ENCODE data around the gene CHRM4. TPM values are rescaled to one million over a fixed set of nuclear protein-coding genes. Genes with fewer than 3 reads are reported as not detected.
A peak's percentile ranks its signal among the peaks of the same experiment; 100 is the strongest.

CHRM4 gene
- polyA plus RNA-seq, 1 donor from 2014 or later: 0.29 TPM

DNA sequence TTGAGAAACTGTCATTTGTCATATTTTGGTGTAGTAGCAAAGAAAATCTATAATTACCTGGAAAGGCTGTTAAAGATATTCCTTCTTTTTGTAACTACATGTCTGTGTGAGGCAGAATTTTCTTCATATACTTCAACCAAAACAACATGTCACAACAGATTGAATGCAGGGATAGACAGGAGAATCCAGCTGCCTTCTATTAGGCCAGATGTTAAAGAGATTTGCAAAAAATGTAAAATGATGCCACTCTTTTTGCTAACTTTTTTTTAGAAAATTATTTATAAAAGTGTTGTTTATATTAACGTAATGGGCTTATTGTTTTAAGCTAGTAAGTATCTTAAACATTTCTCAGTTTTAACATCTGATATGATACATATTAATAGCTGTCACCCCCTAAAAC lies 31.6 kb downstream of the CHRM4 start:
- Mint-ChIP-seq H3K27ac (no peak overlapping the region), H3K36me3 (no peaks in the 10 kb centered on the region), H3K4me3 (peak overlapping the region in 1 of 4 donors; percentile 32), H3K4me1 (peaks cover 10 to 18% (median 11%) of the 10 kb centered on the region in 3 donors), H3K27me3 (no peaks in the 10 kb centered on the region), H3K9me3 (no peaks in the 10 kb centered on the region)

DNA sequence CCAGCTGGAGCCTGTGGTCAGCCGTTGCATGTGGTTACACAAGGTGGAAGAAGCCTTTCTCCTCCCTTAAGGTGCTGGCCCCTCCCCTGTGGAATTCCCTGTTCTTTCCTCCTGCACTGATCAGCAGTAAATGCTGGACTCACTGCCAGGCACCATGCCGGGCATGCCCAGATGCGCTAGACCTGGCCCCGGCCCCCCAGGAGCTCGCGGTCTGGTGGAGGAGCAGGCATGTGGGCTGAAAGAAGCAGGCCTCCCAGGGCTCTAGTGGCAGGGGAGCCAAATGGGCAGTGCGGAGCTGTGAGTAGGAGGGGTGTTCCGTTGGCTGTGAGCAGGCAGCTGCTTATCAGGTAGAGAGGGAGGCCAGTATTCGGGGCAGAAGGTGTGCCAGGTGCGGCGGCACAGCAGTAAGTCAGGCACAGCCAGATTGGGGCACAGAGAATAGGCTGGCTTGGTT lies 34.1 kb downstream of the CHRM4 start:
- Mint-ChIP-seq H3K9me3 (no peaks in the 10 kb centered on the region), H3K27ac (peak overlapping the region in 1 of 3 donors; percentile 23), H3K36me3 (no peaks in the 10 kb centered on the region), H3K4me3 (peak overlapping the region in 1 of 4 donors; percentile 76), H3K4me1 (peaks cover 14 to 21% (median 19%) of the 10 kb centered on the region in 3 donors), H3K27me3 (no peaks in the 10 kb centered on the region)

DNA sequence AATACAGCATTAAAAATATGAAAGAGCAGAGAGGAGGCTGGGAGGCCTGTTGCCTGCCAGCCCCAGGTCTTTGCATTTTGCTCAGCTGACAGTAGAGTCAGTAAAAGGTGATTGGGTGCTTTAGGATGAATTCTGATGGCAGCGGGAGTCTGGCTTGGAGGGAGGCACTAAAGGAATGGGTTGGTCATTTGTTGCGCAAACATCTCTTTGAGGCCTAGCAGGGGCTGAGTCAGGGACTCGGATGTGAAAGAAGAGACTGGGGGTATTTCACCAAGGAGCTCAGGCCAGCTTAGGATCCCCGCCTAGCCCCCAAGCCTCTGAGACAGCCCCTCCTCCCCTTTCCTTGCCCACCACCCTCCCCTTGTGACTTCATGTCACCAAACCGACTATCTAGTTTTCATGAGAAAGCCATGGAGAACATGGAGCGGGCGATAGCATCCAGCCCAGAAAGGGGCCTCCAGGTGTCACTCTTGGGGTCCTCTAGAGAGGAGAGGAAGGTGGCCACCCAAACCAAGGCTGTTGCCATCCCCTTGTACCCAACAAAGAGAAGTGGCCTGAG lies 34.6 kb downstream of the CHRM4 start:
- Mint-ChIP-seq H3K36me3 (no peaks in the 10 kb centered on the region), H3K4me1 (peaks cover 12 to 21% (median 16%) of the 10 kb centered on the region in 3 donors), H3K9me3 (no peaks in the 10 kb centered on the region), H3K27ac (peak overlapping the region in 1 of 3 donors; percentile 50), H3K27me3 (no peaks in the 10 kb centered on the region), H3K4me3 (no peak overlapping the region)

DNA sequence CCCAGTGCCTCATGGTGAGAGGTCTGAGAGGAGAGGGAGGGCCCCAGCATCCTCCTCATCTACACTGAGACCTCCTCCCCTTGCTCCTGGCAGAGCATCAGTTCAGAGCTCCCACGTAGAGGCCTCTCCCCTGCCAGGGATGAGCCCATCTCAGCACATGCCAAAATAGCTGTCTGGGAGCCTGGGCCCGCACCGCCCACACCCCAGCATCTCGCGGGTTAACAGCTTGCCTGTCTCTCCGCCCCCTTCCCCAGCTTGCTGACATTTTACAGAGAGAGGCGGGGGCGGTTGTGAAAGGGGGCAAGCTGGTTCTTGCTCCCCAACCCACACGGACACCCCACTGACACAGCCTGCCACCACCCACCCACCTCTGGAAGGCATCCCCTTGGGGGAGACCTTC lies 37.9 kb downstream of the CHRM4 start:
- no peaks in the 10 kb centered on the region for H3K27me3 Mint-ChIP-seq
- no peaks in the 10 kb centered on the region for H3K9me3 Mint-ChIP-seq
- H3K36me3 Mint-ChIP-seq: no peaks in the 10 kb centered on the region
- no peak overlapping the region for H3K4me3 Mint-ChIP-seq
- H3K4me1 Mint-ChIP-seq: peaks cover 18 to 25% (median 19%) of the 10 kb centered on the region in 3 donors
- H3K27ac Mint-ChIP-seq: peak overlapping the region in 2 of 3 donors; percentile 50 to 53

DNA sequence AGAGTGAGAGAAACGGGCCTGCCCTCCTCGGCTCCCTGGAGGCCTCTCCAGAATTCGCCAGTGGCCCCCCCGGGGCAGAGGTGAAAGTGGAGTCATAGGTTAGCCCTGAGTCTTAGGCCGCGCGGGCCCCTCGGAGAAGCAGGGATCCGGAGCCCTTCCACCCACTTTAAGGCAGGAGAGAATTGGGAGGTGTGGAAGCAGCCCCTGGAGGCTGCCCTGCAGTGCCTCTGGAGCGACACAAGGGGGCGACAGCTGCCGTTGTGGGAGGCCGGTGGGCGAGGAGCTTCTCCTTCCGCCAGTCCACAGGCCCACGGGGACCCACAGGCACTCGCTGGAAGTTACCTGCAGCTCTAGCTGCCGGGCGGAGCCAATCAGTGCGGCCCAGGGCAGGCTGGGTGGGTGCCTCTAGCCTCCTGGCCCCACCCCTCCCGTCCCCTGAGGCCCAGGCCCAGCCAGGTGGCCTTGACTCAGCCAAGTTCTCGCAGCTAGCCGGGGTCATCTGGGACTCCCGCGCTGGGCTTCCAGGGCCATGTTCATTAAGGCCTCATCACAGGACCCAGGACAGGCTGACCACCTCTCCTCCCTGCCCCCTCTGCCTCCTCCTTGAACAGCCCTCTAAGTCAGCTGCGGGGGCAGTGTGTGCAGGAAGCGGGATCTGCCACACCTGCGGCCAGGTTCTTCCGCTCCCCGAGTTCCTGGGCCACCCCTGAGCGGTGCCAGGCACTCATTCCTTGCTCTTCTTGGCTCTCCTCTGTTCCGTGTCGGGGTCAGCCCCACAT lies 39.3 kb downstream of the CHRM4 start:
- no peaks in the 10 kb centered on the region for H3K36me3 Mint-ChIP-seq
- no peaks in the 10 kb centered on the region for H3K27me3 Mint-ChIP-seq
- H3K27ac Mint-ChIP-seq: peak overlapping the region in 1 of 3 donors; percentile 57
- H3K4me3 Mint-ChIP-seq: peak overlapping the region in 2 of 4 donors; percentile 41 to 73
- peaks cover 21 to 24% (median 22%) of the 10 kb centered on the region in 3 donors for H3K4me1 Mint-ChIP-seq
- no peaks in the 10 kb centered on the region for H3K9me3 Mint-ChIP-seq

DNA sequence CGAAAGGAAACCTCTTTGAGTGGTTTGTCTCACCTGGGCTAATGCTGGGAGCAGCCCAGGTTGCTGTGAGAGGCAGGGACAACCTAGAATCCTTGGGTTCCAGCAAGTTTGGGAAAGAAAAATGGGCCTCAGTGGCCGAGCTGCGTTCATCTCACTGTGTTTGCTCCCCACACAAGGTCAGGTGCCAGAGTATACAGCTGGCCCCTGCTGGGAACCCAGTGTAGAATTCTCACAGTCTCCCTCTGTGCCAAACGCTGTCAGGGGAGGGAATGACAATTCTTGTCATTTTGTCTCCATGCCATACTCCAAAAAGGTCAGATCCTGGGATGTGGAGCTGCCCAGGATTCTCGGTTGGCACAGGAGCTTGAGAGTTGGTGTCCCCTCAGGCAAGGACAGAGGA lies 40.0 kb downstream of the CHRM4 start:
- H3K36me3 Mint-ChIP-seq: no peaks in the 10 kb centered on the region
- peak overlapping the region in 1 of 3 donors; percentile 57 for H3K27ac Mint-ChIP-seq
- H3K4me3 Mint-ChIP-seq: no peak overlapping the region
- peaks cover 22 to 26% (median 26%) of the 10 kb centered on the region in 3 donors for H3K4me1 Mint-ChIP-seq
- H3K27me3 Mint-ChIP-seq: no peaks in the 10 kb centered on the region
- no peaks in the 10 kb centered on the region for H3K9me3 Mint-ChIP-seq

DNA sequence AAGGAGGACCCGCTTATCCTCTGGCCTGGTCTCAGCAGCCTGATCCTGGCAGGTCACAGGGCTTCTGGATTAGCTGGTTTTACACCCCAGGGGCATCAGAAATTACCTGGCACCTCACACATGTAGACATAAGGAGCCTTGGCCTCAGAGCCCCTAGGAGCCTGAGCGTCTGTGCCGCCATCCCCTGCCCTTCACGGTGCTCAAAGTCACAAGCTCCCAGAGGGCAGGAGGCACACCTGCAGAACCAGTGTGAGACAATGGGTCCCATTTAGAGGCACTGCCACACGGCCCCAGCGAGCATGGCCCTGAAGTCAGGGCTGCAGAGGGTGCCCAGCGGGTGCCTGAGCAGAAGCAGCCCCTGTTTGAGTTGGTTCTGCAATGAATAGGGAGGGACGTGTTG lies 40.4 kb downstream of the CHRM4 start:
- peak overlapping the region in 1 of 4 donors; percentile 59 for H3K4me3 Mint-ChIP-seq
- H3K27me3 Mint-ChIP-seq: no peaks in the 10 kb centered on the region
- H3K4me1 Mint-ChIP-seq: peaks cover 24 to 31% (median 30%) of the 10 kb centered on the region in 3 donors
- no peaks in the 10 kb centered on the region for H3K36me3 Mint-ChIP-seq
- no peaks in the 10 kb centered on the region for H3K9me3 Mint-ChIP-seq
- peak overlapping the region; percentile 13 to 68 (median 57) for H3K27ac Mint-ChIP-seq

DNA sequence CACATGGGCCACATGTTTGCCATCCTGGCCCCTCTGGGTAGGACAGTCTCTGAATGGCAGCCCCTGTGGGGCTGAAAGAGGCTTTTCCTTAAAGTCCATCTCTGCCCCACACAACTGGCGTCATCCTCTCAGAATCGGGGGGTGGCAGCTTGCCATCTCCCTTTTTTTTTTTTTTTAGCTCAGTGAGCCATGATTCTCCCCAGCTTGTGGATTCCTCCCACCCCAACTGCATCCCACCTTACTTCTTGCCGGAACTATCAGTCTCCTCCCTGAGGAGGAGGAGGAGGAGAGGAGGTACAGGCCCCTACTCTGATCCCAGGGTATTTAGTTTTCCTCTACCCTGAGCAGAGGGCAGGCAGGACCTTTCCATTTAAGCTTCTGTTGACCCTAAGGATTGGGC lies 40.9 kb downstream of the CHRM4 start:
- H3K36me3 Mint-ChIP-seq: no peaks in the 10 kb centered on the region
- no peaks in the 10 kb centered on the region for H3K9me3 Mint-ChIP-seq
- peak overlapping the region in 1 of 4 donors; percentile 34 for H3K4me3 Mint-ChIP-seq
- peaks cover 24 to 35% (median 34%) of the 10 kb centered on the region in 3 donors for H3K4me1 Mint-ChIP-seq
- no peaks in the 10 kb centered on the region for H3K27me3 Mint-ChIP-seq
- peak overlapping the region in 1 of 3 donors; percentile 68 for H3K27ac Mint-ChIP-seq

DNA sequence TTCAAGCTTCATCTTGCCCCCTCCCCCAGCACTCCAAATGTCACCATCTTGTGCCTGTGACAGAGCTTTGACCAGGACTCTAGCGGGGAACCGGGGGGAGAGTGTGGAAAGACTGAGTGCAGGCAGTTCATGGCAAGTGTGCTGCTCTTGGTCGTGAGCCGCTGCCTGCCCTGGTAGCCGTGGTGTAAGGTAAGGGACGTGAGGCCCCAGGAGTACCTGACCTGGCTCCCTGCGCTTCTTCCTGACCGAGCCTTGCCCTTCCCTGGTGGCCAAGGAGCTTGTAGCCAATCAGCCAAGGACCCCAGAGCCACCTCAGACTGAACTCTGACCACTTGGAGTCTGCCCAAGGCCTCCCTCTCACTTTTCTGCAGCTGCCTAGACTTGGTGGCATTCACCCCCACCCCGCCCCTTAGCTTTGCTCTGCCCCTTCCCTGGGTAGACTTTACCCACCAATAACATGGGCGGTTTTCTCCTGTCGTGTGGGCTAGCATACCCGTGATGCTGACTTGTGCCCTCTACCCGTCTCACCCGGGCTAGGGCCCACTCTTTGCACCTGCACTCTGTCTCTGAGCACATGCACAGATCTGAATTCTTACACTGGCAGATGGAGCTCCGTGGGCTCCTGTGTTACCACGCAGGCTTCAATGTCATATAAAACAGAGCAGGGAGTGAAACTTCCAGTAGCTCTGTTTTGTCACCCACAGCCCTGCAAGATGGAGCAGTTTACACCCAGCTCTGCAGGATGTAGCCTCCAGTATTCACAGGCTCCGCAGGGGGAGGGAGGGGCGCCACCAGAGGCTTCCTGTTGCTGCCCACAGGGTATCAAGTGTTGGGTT lies 42.8 kb downstream of the CHRM4 start:
- peak overlapping the region; percentile 38 to 81 (median 73) for H3K27ac Mint-ChIP-seq
- H3K4me3 Mint-ChIP-seq: peak overlapping the region; percentile 84 to 94 (median 90)
- no peaks in the 10 kb centered on the region for H3K9me3 Mint-ChIP-seq
- no peaks in the 10 kb centered on the region for H3K36me3 Mint-ChIP-seq
- peaks cover 6% of the 10 kb centered on the region for H3K27me3 Mint-ChIP-seq
- H3K4me1 Mint-ChIP-seq: peaks cover 31 to 44% (median 38%) of the 10 kb centered on the region in 3 donors

DNA sequence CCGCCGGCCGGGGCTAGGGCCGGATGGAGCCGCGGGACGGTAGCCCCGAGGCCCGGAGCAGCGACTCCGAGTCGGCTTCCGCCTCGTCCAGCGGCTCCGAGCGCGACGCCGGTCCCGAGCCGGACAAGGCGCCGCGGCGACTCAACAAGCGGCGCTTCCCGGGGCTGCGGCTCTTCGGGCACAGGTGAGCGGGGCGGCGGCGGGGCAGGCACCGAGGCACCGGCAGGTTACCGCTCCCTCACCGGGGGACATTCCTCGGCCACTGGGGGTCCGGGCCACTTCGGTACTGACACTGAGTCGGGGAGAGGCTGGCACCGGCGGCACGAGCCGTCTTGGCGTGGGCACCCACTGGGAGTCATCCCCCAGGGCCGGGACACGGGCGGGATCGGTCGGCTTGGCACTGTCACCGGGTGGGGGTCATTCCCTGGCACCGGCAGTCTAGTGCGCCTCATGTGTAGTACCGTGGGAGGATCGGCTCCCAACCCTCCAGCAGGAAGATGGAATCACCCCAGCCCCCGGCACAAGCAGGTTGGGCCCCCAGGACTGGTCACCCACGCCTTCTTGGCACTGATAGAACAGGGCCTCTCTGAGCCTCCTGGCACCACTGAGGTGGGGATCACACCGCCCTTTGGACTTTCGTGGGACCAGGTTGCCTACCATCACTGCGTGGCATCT lies 43.8 kb downstream of the CHRM4 start:
- Mint-ChIP-seq H3K9me3 (no peaks in the 10 kb centered on the region), H3K36me3 (no peaks in the 10 kb centered on the region), H3K27ac (peak overlapping the region in 1 of 3 donors; percentile 81), H3K4me3 (peak overlapping the region; percentile 84 to 94 (median 90)), H3K27me3 (peaks cover 6% of the 10 kb centered on the region), H3K4me1 (peaks cover 31 to 44% (median 34%) of the 10 kb centered on the region in 3 donors)

DNA sequence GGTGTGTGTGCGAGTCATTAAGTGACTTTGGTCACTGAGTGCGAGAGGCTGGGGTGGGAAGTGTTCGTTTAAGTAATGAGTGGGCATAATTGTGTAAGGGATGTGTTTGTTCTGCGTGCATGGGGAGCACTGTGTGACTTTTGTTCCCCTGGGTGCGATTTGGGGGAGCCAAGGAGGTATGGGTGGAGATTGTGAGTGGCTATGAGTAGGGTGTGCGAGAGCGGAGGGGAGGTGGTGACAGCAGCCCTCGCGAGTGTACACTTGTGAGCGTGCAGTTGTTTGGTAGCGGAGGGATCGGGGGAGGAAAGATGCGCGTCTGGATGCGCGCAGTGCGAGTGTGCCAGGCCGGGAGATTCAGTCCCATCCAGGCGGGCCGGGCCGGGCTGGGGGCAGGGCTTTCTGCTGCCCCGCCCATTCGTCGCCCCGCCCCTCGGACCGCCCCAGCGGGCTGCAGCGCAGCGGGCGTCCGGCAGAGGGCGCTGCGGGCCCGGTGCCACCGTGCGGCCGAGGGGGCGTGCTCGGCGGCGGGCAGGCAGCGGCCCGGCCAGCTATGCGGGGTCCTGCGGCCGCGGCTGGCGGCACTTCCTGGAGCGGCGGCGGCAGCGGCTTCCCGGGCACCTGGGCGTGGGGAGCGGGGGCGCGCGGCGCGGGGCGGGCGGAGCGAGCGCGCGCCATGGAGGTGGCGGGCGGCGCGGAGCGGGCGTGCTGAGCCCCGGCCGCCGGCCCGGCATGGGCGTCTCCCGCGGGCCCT lies 44.5 kb downstream of the CHRM4 start, which contains the start of gene DGKZ:
DGKZ (plus strand) TSS at position 578 of the 751 bp plus-strand sequence. CDS start 197 bp downstream, outside the sequence.
- Mint-ChIP-seq H3K4me3 (peak within 1 kb of the TSS; percentile 84 to 94 (median 92)), H3K4me1 (peaks cover 31 to 41% (median 33%) of the 10 kb centered on the region in 3 donors), H3K9me3 (no peaks in the 10 kb centered on the region), H3K27ac (peak within 1 kb of the TSS; percentile 65 to 86 (median 81)), H3K36me3 (no peaks in the 10 kb centered on the region), H3K27me3 (peaks cover 6% of the 10 kb centered on the region)

DNA sequence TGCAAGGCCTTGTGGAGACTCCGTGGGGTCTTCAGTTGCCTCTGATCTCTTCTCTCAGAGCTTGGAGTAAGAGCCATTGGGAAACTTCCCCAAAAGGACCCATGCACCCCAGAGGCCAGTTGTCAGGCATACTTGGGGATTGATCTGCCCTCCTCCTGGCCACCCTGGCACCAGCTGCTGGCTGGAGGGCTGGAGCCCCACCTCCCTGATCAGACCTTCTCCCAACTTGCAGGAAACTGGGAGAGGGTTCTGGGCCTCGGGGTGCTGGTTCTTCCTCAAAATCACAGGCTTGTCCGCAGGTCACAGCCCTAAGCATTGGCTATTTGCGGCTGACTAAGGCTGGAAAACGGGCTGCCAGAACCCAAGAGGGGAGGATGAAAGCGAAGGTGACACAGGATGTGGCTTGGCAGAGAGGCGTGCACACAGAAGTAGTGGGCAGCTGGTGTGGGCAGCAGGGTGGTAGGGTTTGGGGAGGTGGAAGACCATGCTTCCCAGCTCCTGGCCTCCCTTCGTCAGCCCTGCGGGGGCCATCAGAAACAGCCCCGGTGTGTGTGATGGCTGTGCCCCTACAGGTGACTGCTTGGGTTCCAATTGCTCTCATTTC lies 45.6 kb downstream of the CHRM4 start:
- Mint-ChIP-seq H3K27ac (peak overlapping the region; percentile 65 to 86 (median 75)), H3K4me1 (peaks cover 28 to 41% (median 31%) of the 10 kb centered on the region in 3 donors), H3K36me3 (no peaks in the 10 kb centered on the region), H3K9me3 (no peaks in the 10 kb centered on the region), H3K27me3 (peaks cover 7% of the 10 kb centered on the region), H3K4me3 (peak overlapping the region; percentile 14 to 93 (median 80))

DNA sequence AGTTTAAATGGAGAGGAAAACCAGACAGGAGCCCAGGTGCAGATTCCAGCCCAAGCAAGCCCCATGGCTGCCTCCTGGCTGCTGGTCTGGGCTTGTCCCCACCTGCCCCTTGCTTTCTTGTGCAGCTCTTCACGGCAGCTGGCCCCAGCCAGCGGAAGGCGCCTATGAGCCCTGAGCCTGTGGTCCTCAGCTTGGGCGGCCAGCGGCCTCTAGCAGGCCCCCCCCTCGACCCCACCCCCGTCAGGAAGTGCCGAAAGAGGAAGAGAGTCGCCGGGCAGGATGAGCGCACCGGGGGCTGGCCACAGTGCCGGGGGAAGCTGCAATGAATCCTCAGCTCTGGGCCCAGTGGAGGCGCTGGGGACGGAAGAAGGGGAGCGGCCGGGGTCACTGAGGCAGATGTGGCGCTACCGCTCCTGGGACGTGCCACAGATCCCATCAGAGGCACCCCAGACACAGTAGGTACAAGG lies 46.4 kb downstream of the CHRM4 start:
- Mint-ChIP-seq H3K36me3 (no peaks in the 10 kb centered on the region), H3K4me1 (peaks cover 28 to 39% (median 31%) of the 10 kb centered on the region in 3 donors)

More for the DNA sequence above, 46.4 kb downstream of the CHRM4 start:
- Mint-ChIP-seq H3K9me3 (no peaks in the 10 kb centered on the region), H3K27ac (peak overlapping the region; percentile 1 to 75 (median 33)), H3K4me3 (peak overlapping the region; percentile 14 to 93 (median 79)), H3K27me3 (peaks cover 10% of the 10 kb centered on the region)
